Coronary artery (tissue), 2 donors: ENCODE data around the gene OGA.

Source experiments
- DNase-seq: peaks from one replicate; pipeline ENCODE4 v3.0.0-alpha.2; 2017; ENCODE audit warnings: low spot score
- H3K27ac ChIP-seq, 2 donors: fragments of 200-600 bp; sonication (generic); one replicate each; pipeline ENCODE4 v1.5.1; 2016 to 2019
- H3K4me3 ChIP-seq: fragments of 200-600 bp; sonication (generic); 2 replicates; pipeline ENCODE4 v1.5.1; 2016; ENCODE audit warnings: mild to moderate bottlenecking, moderate library complexity
- CTCF ChIP-seq: fragments of 200-600 bp; sonication (generic); IDR thresholded peaks from one replicate; pipeline ENCODE4 v1.5.1; 2019; ENCODE audit warnings: antibody characterized with exemption

Gene OGA

GRCh38 chr10:101771380-101771779, 46.9 kb downstream of the OGA start:
- no peak overlapping the region for H3K4me3 ChIP-seq
- TF ChIP-seq CTCF, result no peak
- H3K27ac ChIP-seq, result no peak overlapping the region
- peak; percentile 57 for DNase-seq

GRCh38 chr10:101770331-101771215, 47.7 kb downstream of the OGA start:
- Histone ChIP-seq H3K4me3 (no peak overlapping the region), H3K27ac (no peak overlapping the region)
- DNase-seq, result peak; percentile 69
- no peak for TF ChIP-seq CTCF

GRCh38 chr10:101769541-101770180, 48.6 kb downstream of the OGA start:
- Histone ChIP-seq H3K4me3 (no peak overlapping the region), H3K27ac (no peak overlapping the region)
- peak; percentile 69 for DNase-seq
- no peak for TF ChIP-seq CTCF

DNA sequence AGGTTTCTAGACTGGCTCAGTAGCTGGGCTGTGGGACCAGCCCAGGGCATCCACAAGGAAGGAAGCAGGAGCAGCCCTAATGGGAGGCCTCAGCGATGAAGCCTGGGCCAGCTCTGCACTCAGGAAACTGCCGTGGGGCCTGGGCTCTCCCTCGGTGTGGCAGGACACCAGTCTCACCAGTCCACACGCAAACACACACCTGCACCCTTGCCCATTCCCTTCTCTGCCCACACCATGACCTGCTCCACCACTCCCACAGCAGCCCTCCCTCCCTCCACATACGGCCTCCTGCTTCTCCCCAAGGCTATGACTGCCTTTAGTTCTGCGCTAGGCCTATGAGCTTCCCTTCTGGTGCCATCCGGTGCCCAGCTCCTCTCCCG, 49.5 kb downstream of the OGA start:
- Histone ChIP-seq H3K4me3 (no peak overlapping the region), H3K27ac (no peak overlapping the region)
- DNase-seq, result no peak
- no peak for TF ChIP-seq CTCF

DNA sequence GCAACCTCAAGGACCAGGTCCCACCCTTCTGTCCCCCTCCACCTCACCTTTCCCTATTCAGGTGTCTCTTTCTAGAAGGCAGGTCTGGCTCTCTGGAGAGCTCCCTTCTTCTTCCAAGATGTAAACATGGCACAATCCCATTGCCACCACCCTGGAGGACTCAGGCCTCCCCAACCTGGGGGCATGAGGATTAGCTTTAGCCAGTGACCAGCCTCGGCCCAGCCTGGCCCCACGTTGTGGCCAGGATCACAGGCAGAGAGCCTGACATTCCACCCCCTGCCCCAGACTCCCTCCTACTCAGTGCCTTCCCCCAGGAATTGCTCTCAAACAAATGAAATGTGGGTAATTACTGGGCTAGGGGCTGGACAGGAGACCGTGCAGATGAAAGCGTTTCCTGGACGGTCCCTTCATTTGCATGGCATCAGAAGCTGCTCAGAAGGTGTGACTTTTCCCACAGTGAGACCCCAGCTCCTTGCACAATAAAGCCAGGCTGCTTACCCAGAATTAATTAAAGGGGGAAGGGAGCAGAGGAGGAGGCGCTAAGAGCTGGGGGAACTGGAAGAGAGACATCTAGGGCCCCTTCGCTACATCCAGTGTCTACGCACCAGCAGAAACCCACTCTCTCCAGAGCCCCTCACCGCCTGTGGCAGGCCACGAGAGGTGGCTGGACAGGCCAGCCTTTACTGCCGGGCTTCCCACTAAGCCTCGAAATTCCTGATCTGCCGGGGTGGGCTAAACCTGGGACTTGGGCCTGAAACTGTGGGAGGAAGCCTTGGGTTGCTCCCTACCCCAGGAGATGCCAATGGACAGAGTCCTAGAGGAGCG, 50.1 kb downstream of the OGA start:
- DNase-seq, result no peak
- TF ChIP-seq CTCF, result no peak
- no peak overlapping the region for H3K4me3 ChIP-seq
- H3K27ac ChIP-seq, result no peak overlapping the region

GRCh38 chr10:101767600-101767945, 50.7 kb downstream of the OGA start:
- no peak for DNase-seq
- no peak for TF ChIP-seq CTCF
- Histone ChIP-seq H3K27ac (no peak overlapping the region), H3K4me3 (no peak overlapping the region)
